Pancreas (tissue), 10 donors: ENCODE data around the gene DLD. TPM values are rescaled to one million over a fixed set of nuclear protein-coding genes. Genes with fewer than 3 reads are reported as not detected.
A peak's percentile ranks its signal among the peaks of the same experiment; 100 is the strongest.

Experiments
- ATAC-seq, 4 donors: fragments of 200-7000 bp; cut with Tn5 transposase; one replicate each; pipeline versions ENCODE4 v1.8.0 to v1.9.1; 2020; ENCODE audit warnings: mild to moderate bottlenecking in 4 of 4, moderate library complexity in 4 of 4
- DNase-seq, 6 donors: peaks; one replicate each; pipeline ENCODE4 v3.0.0-alpha.2; 2020
- FAIRE-seq: peaks from 2 replicates; lab custom pipeline; 2012; peaks lifted over from hg19 to GRCh38; lab: Jason Lieb, UNC
- H3K27ac ChIP-seq, 4 donors: fragments of 200-600 bp; sonication (generic); 1 replicate in 3 of 4; 2 replicates in 1 of 4; pipeline versions ENCODE4 v1.5.0 to v1.8.0; 2020
- H3K27me3 ChIP-seq, 4 donors: fragments of 200-600 bp; one replicate each; pipeline ENCODE4 v1.8.0; 2021
- H3K36me3 ChIP-seq, 3 donors: fragments of 200-600 bp; sonication (generic) in 1 of 3; one replicate each; pipeline versions ENCODE4 v1.5.0 to v1.8.0; 2020 to 2021
- H3K4me1 ChIP-seq, 3 donors: fragments of 200-600 bp; one replicate each; pipeline ENCODE4 v1.8.0; 2021
- H3K4me3 ChIP-seq, 4 donors: fragments of 200-600 bp; sonication (generic) in 2 of 4; one replicate each; pipeline versions ENCODE4 v1.5.0 to v1.8.0; 2020 to 2021
- H3K9me3 ChIP-seq, 4 donors: fragments of 200-600 bp; one replicate each; pipeline ENCODE4 v1.8.0; 2021
- CTCF ChIP-seq, 4 donors: fragments of 200-600 bp; sonication (generic) in 3 of 4; IDR thresholded peaks; one replicate each; pipeline versions ENCODE4 v1.5.0 to v1.8.0; 2021; ENCODE audit warnings: antibody characterized with exemption in 4 of 4
- WGBS, 2 donors: extraction: QIAGEN DNeasy Blood & Tissue Kit; methylation state at CpG; one replicate each; pipeline ENCODE4 v1.1.7; 2013; 5-methylcytosine and 5-hydroxymethylcytosine counted together
- intact Hi-C, 3 donors: fragments of 100-400 bp; cut with DNase I; formaldehyde crosslinking; loops; one replicate each; pipeline versions ENCODE4 v1.11.1 to v1.14.2; 2022
- polyA plus RNA-seq, 2 donors: library from polyadenylated mRNA; stranded (reverse); fragments of 200-250 nt; gene quantifications; one replicate each; pipeline ENCODE4 v1.2.3, GENCODE V29; 2013
- total RNA-seq, 6 donors: library from RNA; stranded (reverse); fragmentation: NEBNext Ultra II Directional in 4 of 6; extraction: Animal tissue kit (Norgen Biotek cat#: 25700) in 4 of 6; gene quantifications; one replicate each; pipeline versions ENCODE4 v1.2.1 to v1.2.4, GENCODE V29; 2021 to 2023
- donor health status: healthy with polysubstance abuse.
- donor health status: DM: no; HTN: no; CAD: no; lungs with moderate emphysema.
- donor health status: DM: no; HTN: no; CAD: no.
- donor health status: control.
- donor health status: control.
- donor health status: Bipolar disorder and iron deficiency.
- donor health status: DM: yes; HTN: yes; CAD: no.
- donor health status: DM: no; HTN: no; CAD: no.
- donor health status: DM: no; HTN: no; CAD: no.
- donor health status: DM: yes; HTN: yes; CAD: no.

The DLD gene
- total and polyA plus RNA-seq, 8 donors = 8.2 to 43.0 (median 34.1) TPM

GRCh38 chr7:107946881-107947280, 55.9 kb downstream of the DLD start:
- ATAC-seq (no peak), FAIRE-seq (no peak), DNase-seq (no peak)
- no peak overlapping the region for H3K27ac ChIP-seq
- no peak for TF ChIP-seq CTCF (IDR thresholded peaks at IDR 0.05)
- no peaks in the 10 kb centered on the region for H3K27me3 ChIP-seq
- intact Hi-C loops = no loop called here
- H3K36me3 ChIP-seq = peaks cover 0 to 13% (median 12%) of the 10 kb centered on the region in 3 donors
- no peaks in the 10 kb centered on the region for H3K9me3 ChIP-seq
- no peak overlapping the region for H3K4me3 ChIP-seq
- H3K4me1 ChIP-seq = peaks cover 15 to 35% (median 35%) of the 10 kb centered on the region in 3 donors
- 88 to 91% methylated on average over 6 of the region's 6 CpGs for WGBS, 2 donors

- DNase-seq = no peak
- peak overlapping the region in 3 of 4 donors; percentile 0 to 62 (median 6) for H3K27ac ChIP-seq
- no peak for FAIRE-seq
- WGBS, 2 donors = 49 to 51% methylated on average over 7 of the region's 7 CpGs
- no peaks in the 10 kb centered on the region for H3K9me3 ChIP-seq
- no peak overlapping the region for H3K4me3 ChIP-seq
- no peaks in the 10 kb centered on the region for H3K27me3 ChIP-seq
- ATAC-seq = peak; percentile 21 to 64 (median 56)
- TF ChIP-seq CTCF (IDR thresholded peaks at IDR 0.05) = no peak
- H3K4me1 ChIP-seq = peaks cover 18 to 41% (median 38%) of the 10 kb centered on the region in 3 donors
- intact Hi-C loops = no loop called here
- H3K36me3 ChIP-seq = peaks cover 0 to 3% (median 2%) of the 10 kb centered on the region in 3 donors
Measured at GRCh38 chr7:107948645-107949442, 57.9 kb downstream of the DLD start.

GRCh38 chr7:107949443-107949935, 58.5 kb downstream of the DLD start:
- intact Hi-C loops = no loop called here
- WGBS, 2 donors = 70 to 76% methylated on average over 1 of the region's 1 CpG
- no peak for DNase-seq
- Histone ChIP-seq H3K27ac (peak overlapping the region in 3 of 4 donors; percentile 0 to 62 (median 6)), H3K9me3 (no peaks in the 10 kb centered on the region), H3K4me1 (peaks cover 18 to 41% (median 38%) of the 10 kb centered on the region in 3 donors), H3K36me3 (peaks cover 0 to 7% (median 4%) of the 10 kb centered on the region in 3 donors), H3K4me3 (no peak overlapping the region), H3K27me3 (no peaks in the 10 kb centered on the region)
- ATAC-seq = peak in 1 of 4 donors; percentile 8
- FAIRE-seq = no peak
- TF ChIP-seq CTCF (IDR thresholded peaks at IDR 0.05) = no peak

DNA sequence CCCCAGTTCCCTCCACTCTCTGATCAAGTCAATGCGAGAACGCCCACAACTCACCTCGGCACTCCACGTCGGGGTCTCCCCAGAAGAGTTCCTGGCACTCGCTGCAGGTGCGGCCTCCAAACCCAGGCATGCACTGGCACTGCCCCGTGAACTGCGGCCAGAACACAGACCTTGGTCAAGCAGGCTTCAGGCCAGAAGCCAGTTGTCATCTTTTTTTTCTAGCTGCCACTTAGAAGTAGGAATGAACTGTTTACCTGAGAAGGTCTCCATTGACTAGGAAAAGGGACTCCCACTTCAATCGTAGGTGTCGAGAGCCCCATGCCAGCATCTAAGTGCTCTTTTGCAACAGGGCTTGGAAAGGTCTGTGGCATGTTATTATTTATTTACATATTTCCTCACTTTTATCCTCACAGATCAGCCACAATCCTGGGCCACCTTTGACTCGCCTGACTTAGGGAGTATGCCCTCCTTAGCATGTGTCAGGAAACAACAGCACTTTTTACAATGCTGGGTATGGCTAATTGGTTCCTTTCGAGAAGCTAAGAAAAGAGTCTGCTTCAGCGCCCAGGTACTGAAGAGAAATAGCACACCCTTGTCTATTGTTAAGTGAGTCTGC, 60.3 kb downstream of the DLD start:
- peak overlapping the region in 3 of 4 donors; percentile 12 to 23 (median 14) for H3K27ac ChIP-seq
- DNase-seq (peak in 3 of 6 donors; percentile 23 to 38 (median 32)), FAIRE-seq (no peak), ATAC-seq (peak; percentile 17 to 69 (median 52))
- H3K9me3 ChIP-seq = no peaks in the 10 kb centered on the region
- TF ChIP-seq CTCF (IDR thresholded peaks at IDR 0.05) = no peak
- intact Hi-C loops = no loop called here
- H3K4me1 ChIP-seq = peaks cover 18 to 41% (median 38%) of the 10 kb centered on the region in 3 donors
- no peaks in the 10 kb centered on the region for H3K27me3 ChIP-seq
- peaks cover 0 to 7% (median 6%) of the 10 kb centered on the region in 3 donors for H3K36me3 ChIP-seq
- no peak overlapping the region for H3K4me3 ChIP-seq
- WGBS, 2 donors = 41 to 44% methylated on average over 14 of the region's 14 CpGs
